GM04503 (cell line): Measurements from ENCODE around the gene HS3ST4.

Experiments used
- DNase-seq: peaks from one replicate; pipeline ENCODE4 v3.0.0-alpha.2; 2012; ENCODE audit warnings: low read depth

The HS3ST4 gene

GRCh38 chr16:25896411-25896810 is 204.7 kb downstream of the HS3ST4 start:
- no peak for DNase-seq

GRCh38 chr16:25897702-25898101 is 205.9 kb downstream of the HS3ST4 start:
- DNase-seq = no peak

- DNase-seq = no peak
Measured at GRCh38 chr16:25905810-25906209, 214.1 kb downstream of the HS3ST4 start.

GRCh38 chr16:25910971-25911370 is 219.2 kb downstream of the HS3ST4 start:
- no peak for DNase-seq

GRCh38 chr16:25912321-25912720 is 220.6 kb downstream of the HS3ST4 start:
- no peak for DNase-seq

- DNase-seq = no peak
Measured at GRCh38 chr16:25914357-25914962, 222.7 kb downstream of the HS3ST4 start.

- DNase-seq = no peak
Measured at GRCh38 chr16:25916037-25916436, 224.3 kb downstream of the HS3ST4 start.

GRCh38 chr16:25922438-25922837 is 230.7 kb downstream of the HS3ST4 start:
- DNase-seq = no peak

- no peak for DNase-seq
Measured at GRCh38 chr16:25925421-25925820, 233.7 kb downstream of the HS3ST4 start.

- DNase-seq = no peak
Measured at GRCh38 chr16:25931473-25932035, 239.8 kb downstream of the HS3ST4 start.

- DNase-seq = no peak
Measured at GRCh38 chr16:25941800-25942499, 250.2 kb downstream of the HS3ST4 start.

- DNase-seq = no peak
Measured at GRCh38 chr16:25950586-25951281, 259.0 kb downstream of the HS3ST4 start.

- no peak for DNase-seq
Measured at GRCh38 chr16:25951999-25952398, 260.2 kb downstream of the HS3ST4 start.

- DNase-seq = no peak
Measured at GRCh38 chr16:25952983-25953382, 261.2 kb downstream of the HS3ST4 start.

- no peak for DNase-seq
Measured at GRCh38 chr16:25957707-25958106, 265.9 kb downstream of the HS3ST4 start.

- DNase-seq = no peak
Measured at GRCh38 chr16:25959221-25959620, 267.5 kb downstream of the HS3ST4 start.

GRCh38 chr16:25966172-25967097 is 274.7 kb downstream of the HS3ST4 start:
- no peak for DNase-seq

GRCh38 chr16:25977121-25977520 is 285.4 kb downstream of the HS3ST4 start:
- no peak for DNase-seq

- DNase-seq = no peak
Measured at GRCh38 chr16:25978218-25978617, 286.5 kb downstream of the HS3ST4 start.

- DNase-seq = no peak
Measured at GRCh38 chr16:25988084-25988483, 296.3 kb downstream of the HS3ST4 start.

- no peak for DNase-seq
Measured at GRCh38 chr16:25988882-25989281, 297.1 kb downstream of the HS3ST4 start.

- DNase-seq = no peak
Measured at GRCh38 chr16:25996052-25996451, 304.3 kb downstream of the HS3ST4 start.
